ENCODE results near the gene LRCH1.

DNA sequence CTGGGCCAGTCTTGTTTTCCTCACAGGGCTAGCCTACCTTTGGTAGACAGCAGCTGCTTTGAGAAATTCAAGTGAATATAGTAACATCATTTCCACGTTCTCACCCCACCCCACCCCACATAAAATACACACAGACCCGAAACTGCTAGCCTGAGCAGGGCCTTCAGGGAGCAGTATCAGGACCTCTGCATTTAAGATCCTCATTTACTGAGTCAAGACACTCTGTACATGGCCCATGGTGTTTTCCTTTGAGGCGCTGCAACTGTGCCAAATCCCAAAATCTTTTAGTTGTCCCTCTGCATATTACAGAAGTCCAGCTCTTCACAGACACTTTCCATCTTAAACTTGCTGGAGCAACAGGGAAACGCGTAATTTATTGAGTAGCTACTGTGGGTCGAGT lies 200.9 kb downstream of the LRCH1 start:
- TF ChIP-seq EZH2 (IDR thresholded peaks at IDR 0.05; ENCODE audit: insufficient read depth, poor library complexity, severe bottlenecking) (no peak), EZH2phosphoT487 (IDR thresholded peaks at IDR 0.05; ENCODE audit: insufficient read depth, low read depth) (no peak)
